ENCODE results near the gene STX16.
"Not testable (repeated sequence)": the region's sequence is repeated elsewhere in the genome, so short reads cannot be mapped to it uniquely, and the experiment has no call there.

The STX16 gene

DNA sequence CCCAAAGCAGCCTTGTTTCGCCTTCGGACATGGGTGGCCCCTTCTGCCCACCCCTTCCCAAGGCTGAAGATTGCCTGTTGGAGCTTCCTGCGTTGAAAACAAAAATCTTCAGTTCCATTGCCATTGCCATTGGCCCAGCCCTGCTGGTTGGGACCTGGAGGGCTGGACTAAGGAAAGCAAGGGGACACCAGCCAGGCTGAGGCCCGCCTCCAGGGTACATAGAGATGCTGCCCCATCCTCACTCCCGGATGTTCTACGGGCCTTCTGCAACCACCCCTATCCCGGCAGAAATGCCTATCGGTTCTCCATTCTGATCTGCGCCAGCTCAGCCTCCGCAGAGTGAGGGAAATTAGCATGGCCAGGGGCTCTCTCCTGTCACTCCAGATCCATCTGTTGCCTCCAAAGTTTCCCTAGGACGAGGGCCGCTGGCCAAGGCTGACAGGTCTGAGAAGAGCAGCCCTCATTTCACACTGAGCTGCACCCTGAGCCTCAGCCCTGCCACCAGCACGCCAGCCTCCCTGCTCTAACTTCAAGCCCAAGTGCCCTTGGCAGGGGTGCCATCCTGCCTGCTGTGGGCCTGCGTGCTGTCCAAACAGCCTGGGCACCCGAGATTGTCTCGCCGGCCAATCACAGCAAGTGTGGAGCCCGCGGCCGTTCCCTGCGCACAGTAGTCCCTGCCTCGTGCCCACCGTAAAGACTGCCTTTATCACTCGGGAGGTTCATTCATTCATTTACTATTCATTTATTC, 13.4 kb upstream of the STX16 start:
- no peak for DNase-seq

DNA sequence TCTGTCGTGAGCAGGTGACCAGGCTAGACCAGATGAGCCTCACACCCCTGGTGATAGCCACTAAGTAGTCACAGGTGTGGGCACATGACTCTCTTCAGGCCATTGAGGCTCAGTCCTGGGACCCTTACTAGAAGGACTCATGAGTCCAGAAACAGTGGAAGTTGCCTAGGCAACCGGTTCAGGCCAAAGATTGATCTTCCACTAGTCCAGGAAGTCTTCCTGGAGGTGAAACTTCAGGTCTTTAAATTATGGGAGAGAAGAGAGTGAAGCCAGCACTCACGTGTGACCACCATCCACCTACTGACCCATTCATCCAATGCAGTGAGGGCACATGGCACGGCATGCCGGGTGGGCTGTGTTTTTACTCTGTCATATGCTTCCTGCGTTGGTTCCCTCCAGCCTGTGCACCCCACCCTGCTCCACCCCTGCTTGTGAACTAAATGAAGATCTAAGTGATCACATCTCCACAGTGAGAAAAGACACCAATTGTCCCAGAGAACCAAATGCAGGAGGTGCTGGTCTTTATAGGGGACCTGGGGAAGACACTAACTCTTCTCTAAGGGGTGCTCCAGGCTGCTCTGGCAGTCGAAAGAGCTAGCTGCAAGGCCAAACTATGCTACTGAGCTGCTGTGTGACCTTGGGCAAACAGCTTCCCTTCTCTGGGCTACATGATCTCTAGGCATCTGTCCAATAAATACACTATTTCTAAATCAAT, 12.5 kb upstream of the STX16 start:
- DNase-seq, result no peak

DNA sequence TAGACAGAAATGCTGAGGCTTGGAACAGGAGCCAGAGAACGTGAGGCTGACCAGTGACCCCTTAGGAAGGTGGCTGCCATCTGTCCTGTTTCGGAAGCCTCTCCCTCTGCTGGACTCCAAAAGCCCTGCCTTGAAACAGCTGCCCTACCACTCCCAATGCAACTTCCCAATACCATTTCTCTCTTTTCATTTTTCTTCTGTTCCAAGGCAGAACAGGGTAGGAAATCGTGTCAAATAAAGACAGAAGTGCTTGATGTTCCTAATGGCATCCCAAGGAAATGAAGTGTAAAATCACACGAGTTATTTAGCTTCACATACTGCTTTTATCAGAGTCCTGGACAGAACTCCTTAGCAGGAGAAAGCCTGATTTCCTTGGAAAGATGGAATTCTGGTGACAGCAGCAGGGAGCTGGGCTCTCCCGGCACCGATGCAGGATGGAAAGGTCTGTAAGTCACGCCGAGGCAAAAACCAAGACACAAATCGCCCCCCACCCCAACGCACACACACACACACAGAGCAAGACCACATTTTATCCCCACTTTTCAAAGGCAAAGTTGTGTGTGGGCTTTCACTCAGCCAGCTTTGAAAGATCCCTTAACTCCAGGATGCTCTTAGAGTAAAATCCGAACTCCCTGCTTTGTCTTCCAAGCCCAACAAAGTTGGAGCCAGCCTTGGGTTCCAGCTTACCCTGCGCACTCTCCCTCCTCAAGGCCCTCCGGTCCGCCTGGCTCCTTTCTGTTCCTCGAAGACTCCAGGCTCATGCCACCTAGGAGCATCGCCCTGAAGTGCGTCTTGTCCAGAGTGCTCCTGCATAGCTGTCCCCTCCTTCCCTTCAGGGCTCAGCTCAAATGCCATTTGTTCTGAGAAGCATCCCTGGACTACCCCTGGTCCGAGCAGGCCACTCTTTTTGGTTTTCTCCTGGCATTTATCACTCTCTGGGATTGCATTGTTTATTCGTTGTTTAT, 11.6 kb upstream of the STX16 start:
- DNase-seq, result no peak

DNA sequence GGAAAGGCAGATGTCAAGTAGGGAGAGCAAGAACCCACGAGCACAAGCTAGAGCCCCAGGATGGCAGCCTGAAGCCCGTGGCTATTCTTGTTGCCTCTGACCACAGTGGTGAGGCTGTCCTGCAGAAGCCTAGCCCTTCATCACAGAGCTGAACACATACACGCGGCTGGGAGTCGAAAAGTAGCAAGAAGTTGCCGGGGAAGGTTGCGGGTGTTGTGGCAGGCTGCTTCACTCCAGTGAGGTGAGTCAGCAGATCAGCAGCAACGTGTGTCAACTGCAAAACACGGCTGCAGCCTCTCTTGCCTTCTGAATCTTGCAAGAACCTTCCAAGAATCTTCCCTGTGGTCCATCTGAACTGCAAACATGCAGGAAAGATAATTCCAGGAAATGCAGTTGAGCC, 10.6 kb upstream of the STX16 start:
- DNase-seq, result no peak

DNA sequence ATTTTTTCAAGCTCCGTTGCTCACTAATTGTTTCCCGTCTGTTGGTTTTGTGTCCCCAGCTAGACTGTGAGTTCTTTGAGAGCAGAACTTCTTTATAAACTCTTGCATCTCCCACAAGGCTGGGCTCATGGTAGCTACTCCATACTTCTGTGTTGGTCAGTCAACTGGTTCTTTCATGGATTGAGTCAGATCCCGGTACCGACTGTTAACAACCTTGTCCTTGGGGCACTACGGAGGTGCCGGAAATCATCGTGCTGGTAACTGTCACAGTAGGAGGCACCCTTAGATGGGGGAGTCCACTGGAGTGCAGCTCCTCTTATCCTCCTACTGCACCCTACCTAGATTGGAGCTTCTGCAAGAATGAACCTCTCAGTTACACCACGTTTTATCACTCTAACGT, 8.6 kb upstream of the STX16 start:
- no peak for DNase-seq

DNA sequence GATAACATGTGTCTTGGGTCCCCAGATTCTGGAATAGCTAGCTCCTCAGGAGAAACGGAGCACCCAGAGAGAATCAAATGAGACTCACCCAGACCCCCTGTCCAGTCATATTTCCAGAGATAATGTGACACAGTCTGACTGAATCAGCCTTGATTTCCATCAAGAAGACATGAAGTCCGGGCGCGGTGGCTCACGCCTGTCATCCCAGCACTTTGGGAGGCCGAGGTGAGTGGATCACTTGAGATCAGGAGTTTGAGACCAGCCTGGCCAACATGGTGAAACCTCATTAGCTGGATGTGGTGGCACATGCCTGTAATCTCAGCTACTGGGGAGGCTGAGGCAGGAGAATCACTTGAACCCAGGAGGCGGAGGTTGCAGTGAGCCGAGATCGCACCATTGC, 8.2 kb upstream of the STX16 start:
- not testable (repeated sequence) for DNase-seq

DNA sequence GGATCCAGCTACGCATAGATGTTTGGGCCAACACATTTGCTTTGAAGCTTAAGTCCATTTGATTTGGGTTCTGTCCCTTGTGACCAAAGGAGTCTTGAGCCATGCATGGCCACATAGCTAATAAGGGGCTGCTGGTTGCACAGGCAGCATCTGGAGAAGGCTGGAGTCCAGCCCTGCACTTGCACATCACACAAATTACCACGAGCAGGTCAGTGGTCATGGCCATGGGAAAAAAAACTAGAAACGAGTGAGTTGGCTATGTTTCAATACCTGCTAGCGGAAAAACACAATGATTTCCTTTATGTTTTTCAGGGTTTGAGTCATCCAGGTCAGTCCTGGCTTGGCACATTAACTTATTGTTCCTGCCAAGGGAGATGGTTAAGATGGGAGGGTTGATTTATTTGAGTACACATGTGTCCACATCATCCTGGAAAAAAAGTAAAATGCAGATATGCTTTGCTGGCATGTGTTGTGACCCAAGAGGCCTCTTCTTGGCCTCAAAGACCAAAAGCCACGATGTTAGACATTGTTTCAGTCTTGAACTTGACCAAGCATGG, 5.6 kb upstream of the STX16 start:
- no peak for DNase-seq

DNA sequence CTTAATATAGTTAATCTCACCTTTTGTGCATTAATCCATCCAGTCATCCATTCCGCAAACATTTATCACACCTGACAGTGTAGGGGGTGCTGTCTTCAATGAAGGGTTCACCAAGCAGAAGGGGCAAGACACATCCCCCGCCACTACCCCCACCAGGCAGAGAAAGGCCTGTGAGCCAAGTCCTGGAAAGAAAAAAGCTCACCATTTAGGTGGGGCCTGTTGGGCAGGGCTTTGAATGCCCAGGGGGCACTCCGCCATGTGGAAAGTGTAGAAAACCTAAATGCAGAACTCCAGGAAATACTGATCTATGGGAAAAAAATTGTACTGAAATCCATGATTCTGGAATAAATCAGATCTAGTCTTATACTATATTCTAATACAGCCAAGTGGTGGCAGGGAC, 4.8 kb upstream of the STX16 start:
- no peak for DNase-seq

DNA sequence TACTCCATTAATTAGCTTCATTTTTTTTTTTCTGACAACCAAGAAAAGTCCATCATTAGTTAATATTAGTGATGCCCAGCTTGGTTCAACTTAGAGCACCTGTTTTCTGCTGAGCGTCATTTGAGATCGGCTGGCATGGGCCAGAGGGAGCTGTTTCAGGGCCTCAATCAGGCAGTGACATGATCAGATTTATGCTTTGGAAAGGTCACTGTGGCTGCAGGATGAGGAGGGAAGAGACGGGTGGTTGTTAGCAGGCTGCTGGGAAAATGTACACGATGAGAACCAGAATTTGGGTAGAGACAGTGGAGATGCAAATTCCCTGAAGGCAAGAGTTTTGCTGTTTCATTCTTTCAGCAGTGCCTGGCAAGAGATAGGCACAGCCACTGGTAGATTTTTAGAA, 4.4 kb upstream of the STX16 start:
- no peak for DNase-seq

DNA sequence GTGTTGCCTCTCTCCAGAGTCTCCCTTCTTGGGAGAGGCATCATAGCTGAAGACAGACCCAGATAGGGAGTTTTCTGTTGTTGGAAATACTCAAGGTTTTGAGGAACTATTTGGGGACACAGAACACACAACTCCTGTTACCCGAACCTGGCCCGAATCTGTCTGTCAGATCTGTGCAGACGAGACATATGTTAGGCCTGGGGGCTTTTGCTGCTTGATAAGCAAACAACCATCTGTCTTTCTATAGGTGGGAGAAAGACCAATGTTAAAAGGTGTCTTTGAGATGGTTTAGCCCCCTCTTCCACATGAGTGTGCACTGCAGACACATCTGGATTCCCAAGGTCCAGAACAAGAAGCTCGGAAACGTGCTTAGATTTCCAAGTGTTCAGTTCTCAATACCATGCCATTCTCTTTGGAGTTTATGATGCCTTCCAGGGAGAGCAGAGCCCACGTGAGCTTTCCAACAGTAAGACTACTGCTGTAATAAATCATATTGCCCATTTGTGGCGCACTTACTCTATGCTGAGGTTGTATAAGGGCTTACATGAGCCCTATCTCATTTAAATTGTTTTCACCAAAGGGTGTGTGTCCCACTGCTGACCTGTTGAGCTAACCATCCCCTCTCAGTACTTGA, 3.8 kb upstream of the STX16 start:
- no peak for DNase-seq

DNA sequence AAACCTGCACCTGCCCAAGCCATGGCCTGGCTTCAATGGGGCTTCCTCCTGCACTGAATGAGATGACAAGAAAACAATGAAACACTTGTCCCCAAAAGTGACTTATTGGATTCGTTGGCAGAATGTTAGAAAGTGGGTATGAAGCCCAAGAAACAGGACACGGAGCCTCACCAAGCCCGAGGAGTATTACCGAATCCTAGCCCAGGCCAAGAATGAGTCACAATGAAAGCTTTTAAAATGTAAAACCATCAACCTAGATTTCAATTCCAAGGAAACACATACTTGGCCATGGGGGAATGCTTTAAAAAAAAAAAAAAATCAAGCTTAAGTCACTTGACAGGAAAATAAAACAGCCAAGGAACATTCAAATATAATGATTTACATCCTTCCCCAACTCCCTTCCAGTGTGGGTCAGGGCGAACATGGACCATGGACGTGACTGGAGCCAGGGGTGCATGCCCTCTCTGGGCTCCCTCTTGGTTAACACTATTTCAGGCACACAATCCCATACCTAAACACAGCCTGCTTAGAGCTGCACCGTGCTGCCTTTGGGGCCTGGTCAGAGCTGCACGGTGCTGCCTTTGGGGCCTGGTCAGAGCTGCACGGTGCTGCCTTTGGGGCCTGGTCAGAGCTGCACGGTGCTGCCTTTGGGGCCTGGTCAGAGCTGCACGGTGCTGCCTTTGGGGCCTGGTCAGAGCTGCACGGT, 3.1 kb upstream of the STX16 start:
- DNase-seq, result no peak

DNA sequence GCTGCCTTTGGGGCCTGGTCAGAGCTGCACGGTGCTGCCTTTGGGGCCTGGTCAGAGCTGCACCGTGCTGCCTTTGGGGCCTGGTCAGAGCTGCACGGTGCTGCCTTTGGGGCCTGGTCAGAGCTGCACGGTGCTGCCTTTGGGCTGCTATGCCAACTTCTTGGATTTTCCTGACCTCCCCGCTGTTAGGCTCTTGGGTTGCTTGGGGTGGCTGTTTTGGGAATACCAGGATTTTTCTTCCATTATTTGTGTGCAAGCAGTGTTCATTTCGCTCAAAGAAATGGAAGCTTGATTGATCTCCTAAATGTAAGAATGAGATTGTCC, 2.6 kb upstream of the STX16 start:
- DNase-seq, result not testable (repeated sequence)

DNA sequence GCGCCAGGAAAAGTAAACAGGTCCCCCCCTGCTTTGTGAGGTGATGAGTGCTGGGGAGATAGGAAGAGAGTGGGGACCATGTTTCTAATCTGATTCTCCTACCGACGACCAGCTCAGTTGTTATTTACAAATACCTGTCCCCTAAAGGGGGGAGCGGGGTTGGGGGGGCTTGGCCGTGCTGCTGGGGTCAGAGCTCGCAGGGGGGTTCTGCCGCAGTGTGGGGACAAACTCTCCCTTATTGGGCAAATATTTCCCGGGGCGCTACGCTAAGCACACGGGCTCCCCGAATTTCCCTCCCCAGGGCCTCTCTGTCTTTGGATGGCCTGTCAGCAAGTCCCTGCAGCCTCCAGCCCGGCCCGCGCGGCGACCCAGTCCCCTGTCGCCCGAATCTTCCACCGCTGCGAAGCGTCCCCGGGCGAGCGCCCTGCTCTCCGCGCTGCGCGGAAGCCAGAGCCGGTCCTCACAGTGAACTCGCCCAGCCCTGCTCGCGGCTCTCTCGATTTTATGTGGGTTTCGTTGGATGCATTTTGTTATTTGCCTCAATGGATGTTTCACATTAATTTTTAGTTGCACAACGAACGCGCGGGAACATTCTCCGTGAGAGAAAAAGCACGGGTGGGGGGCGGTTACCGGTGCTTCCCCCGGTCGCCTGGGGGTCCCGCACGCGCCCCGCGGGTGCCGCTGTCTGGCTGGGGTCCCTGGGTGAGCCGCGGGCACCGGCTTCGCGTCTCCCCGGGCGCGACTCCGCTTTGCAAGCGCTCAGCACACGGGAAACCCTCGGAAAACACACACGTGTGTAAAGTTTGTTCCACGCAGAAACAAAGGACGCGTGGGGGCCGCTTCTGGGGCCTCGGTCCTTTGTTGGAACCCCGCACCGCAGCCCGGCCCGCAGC, 1.5 kb upstream of the STX16 start:
- DNase-seq, result peak; percentile 44

DNA sequence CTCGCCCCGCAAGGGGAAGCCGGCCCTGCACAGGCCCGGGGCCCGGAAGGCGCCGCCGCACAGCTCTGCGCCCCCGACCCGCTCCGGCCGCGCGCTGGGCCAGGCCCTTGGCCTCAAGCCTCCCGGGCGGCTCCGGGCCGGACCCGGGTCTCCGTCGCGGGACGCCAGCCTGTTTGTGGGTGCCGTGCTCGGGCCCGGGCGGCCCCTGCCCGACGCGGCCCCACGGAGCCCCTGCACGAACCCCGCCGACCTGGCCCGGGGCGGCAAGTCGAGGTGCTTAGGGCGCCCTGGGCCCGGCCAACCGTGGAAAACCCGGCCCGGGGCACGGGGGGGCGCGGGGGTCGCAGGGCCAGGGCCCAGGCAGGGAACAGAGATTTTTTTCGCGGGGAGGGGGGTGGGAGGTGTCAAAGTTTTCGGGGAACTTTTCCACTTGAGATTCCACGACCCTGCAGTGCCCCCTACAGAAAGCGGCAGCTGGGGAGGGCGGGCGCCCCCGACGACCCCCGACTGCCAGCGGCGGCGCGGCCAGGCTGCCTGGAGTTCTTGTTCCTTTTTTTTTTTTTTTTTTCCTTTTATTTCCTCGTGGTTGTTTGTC, 805 bp upstream of the STX16 start:
- DNase-seq, result peak; percentile 50

DNA sequence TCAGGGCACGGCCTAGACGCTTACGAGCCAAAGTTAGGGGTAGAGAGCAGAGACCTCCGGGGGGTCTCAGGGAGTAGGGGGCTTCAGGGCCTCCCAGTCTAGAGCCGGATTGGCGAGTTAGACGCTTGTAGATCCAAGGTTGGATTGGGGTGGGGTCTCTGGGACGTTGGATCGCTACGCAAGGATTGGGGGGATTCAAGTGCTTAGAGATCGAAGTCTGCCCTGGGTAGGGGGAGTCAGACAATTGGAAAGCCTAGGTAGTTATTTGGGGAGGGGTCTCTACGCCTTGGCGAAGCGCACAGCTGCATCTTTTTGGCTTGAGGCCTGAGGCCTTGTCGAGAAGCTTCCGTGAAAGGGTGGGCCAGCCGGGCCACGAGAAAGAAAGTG, 469 bp downstream of the STX16 start:
- DNase-seq, result no peak

DNA sequence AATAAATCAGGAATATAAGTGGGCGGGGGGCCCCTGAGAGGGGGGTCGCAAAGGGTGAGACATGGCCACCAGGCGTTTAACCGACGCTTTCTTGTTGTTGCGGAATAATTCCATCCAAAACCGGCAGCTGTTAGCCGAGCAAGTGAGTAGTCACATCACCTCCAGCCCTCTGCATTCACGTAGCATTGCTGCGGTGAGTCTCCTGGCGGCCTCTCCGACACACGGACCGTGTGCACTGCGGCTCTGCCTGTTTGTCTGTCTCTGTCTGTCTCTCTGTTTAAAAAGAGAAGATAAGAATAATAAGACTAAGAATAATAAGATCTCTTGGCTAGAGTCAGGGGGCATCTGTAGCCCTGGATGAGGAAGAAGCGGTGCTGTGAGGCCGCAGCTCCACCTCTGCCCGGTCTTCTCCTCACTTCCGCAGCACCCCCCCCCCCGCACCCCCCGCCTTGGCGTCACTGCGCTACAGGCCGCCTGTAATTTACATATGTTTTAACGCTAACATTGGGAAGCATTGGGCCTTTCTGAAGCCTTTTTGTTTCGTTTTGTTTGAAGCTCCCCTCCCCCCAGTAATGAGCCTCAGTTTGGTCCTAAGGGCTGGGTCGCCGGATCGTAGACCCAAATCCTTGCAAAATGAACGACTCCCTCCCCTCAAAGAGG, 993 bp downstream of the STX16 start:
- DNase-seq, result peak; percentile 58

DNA sequence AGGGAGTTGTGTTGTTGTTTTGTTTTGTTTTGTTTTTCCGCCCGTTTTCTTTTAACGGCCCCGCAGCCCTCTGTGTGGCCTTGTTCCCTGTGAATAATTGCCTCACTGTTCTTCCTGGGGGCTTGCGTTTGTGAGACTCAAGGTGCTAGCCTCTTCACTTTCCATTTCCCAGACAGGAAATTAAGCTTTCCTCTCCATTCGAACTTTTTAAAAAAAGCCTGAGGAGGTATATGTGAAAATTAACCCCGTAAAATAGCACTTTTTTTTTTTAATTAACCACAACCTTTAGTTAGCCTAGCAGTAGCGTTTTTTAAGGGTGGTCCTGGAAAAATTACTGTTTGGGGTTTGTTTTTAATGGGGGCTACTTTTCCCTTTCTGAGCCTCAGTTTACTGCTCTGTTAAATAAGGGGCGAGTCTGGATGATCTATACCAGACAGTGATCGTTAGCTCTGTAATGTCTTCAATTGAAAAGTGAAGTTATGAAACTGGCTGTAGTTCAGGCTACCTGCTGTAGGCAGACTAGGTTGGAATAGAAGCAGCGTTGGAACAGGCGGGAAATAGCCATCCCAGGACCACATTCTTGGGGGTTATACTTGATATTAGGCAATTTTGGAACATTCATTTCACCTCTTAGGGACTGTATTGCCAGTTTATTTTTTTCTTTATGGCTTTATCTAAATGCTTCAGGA, 1.7 kb downstream of the STX16 start:
- no peak for DNase-seq

DNA sequence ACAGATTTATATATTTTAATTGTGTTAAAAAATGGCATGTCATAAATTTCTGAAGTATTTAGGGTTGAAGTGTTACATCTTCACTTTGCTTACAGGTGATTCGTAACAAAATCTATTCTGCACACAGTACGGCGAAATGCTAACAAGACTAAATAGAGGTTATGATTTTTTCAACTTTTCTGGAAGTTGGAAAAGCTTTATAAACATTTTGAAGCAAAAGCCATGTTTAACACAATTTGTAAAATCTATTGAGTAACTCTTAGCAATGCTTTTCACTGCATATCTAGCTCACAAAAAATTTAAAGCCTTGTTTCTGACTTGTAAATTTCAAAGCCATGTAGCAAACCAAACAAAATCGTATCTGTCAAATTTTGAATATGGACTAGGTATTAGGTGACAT, 3.3 kb downstream of the STX16 start:
- DNase-seq, result no peak

DNA sequence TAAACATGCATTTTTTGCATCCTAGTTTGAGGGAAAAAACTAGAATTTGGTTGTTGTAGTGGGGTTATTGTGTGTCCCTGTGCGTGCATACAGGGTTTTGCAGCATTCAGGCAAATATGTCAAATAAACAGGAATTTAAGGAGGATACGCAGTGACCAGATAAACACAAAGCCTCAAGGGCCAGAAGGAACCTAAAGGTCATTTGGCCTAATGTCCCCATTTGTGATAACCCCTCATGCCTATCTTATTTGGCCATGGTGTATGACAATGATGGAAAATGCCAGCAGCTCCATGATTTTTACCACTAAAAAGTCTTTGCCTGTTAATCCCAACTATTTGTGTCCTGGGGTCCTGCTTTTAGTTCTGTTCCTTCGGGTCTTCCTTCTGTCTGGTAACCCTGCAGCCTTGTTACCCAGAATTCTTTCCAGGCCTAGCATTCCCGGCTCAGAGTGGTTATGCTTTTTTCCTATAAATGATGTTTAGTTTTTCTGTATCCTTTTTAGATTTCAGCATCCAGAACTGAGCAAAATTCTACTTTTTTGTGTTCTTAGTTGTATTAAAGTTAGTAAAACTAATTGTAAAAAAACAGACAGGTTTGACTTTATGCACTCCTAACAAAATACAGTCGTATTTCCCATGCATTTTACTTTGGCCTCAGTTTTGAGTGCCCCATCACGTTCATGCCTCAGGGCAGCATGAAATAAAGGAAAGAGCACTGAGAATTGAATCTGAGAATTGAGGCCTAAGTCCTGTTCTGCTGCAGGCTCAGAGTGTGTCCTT, 4.4 kb downstream of the STX16 start:
- DNase-seq, result no peak

Measured in activated naive CD4-positive, alpha-beta T cell treated with anti-CD3 and anti-CD28 coated beads, Interleukin-2, amount 50 U/mL, for 16 hours (primary cell).